Measurements from ENCODE around the gene PAQR4. TPM values are rescaled to one million over a fixed set of nuclear protein-coding genes. Genes with fewer than 3 reads are reported as not detected.

The PAQR4 gene
- polyA plus RNA-seq, 1 of the 3 experiments (the other 2 are of a cell fraction), result 8.8 TPM

- TF ChIP-seq RFX5 (IDR thresholded peaks at IDR 0.05; ENCODE audit: low read length), result no peak
- TF ChIP-seq NFIC (IDR thresholded peaks at IDR 0.05; ENCODE audit: borderline replicate concordance), result no peak
- TF ChIP-seq FOSL2 (IDR thresholded peaks at IDR 0.05; ENCODE audit: borderline replicate concordance, low read depth), result no peak
- TF ChIP-seq GABPA (IDR thresholded peaks at IDR 0.05; ENCODE audit: low read depth), result no peak
- TF ChIP-seq MAX (IDR thresholded peaks at IDR 0.05; ENCODE audit: low read depth), result peak; percentile 21; the same call in 1 of the 2 replicates
- no peak for TF ChIP-seq TEAD4 (IDR thresholded peaks at IDR 0.05; ENCODE audit: borderline replicate concordance, insufficient read depth)
- TF ChIP-seq IRF3 (IDR thresholded peaks at IDR 0.05; ENCODE audit: low read depth, low read length), result no peak
- TF ChIP-seq POLR2AphosphoS5 (IDR thresholded peaks at IDR 0.05; ENCODE audit: low read depth, low read length), result peak; percentile 92
- no peak for TF ChIP-seq USF2 (IDR thresholded peaks at IDR 0.05; ENCODE audit: borderline replicate concordance, low read depth, low read length)
- TF ChIP-seq YY1 (IDR thresholded peaks at IDR 0.05; ENCODE audit: low read depth), result no peak
- no peak for TF ChIP-seq EP300 (IDR thresholded peaks at IDR 0.05; ENCODE audit: borderline replicate concordance in 1 of 2, low read depth in 1 of 2, low read length in 1 of 2)
- TF ChIP-seq RCOR1 (IDR thresholded peaks at IDR 0.05; ENCODE audit: low read length), result no peak
- TF ChIP-seq CHD2 (IDR thresholded peaks at IDR 0.05; ENCODE audit: low read length, partially characterized antibody), result no peak
- TF ChIP-seq PBX3 (IDR thresholded peaks at IDR 0.05), result no peak
- TF ChIP-seq CTCF (IDR thresholded peaks at IDR 0.05), result no peak
- TF ChIP-seq TAF1 (IDR thresholded peaks at IDR 0.05; ENCODE audit: borderline replicate concordance, low read depth, low read length), result peak; percentile 41; the same call in 1 of the 2 replicates
- TF ChIP-seq SIN3A (IDR thresholded peaks at IDR 0.05; ENCODE audit: borderline replicate concordance, low read depth, low read length), result peak; percentile 77; the same call in 1 of the 2 replicates
- no peak for TF ChIP-seq FOXM1 (IDR thresholded peaks at IDR 0.05; ENCODE audit: low read depth)
- TF ChIP-seq TCF12 (IDR thresholded peaks at IDR 0.05), result no peak
- peak; percentile 79 for TF ChIP-seq MXI1 (IDR thresholded peaks at IDR 0.05; ENCODE audit: low read depth, low read length)
- no peak for TF ChIP-seq MEF2A (IDR thresholded peaks at IDR 0.05; ENCODE audit: borderline replicate concordance, low read depth)
- no peak for TF ChIP-seq RXRA (IDR thresholded peaks at IDR 0.05; ENCODE audit: borderline replicate concordance, low read depth)
These were observed 11.4 kb downstream of the PAQR4 start, which contains the start of gene PKMYT1 (continued) for GRCh38 chr16:2980227-2981176.

Measured in SK-N-SH (cell line).